HCT116 (cell line): ENCODE data around the gene RORB. TPM values are rescaled to one million over a fixed set of nuclear protein-coding genes. Genes with fewer than 3 reads are reported as not detected.

ENCODE experiments used
- ATAC-seq: fragments of 200-7000 bp; cut with Tn5 transposase; 2 replicates; pipeline ENCODE4 v1.9.1; 2020; ENCODE audit warnings: mild to moderate bottlenecking, moderate library complexity
- BruUV-seq: library from RNA; stranded (reverse); fragments of 400-500 nt; replicated peaks from 2 replicates; lab custom pipeline; 2021; lab: Mats Ljungman, UMichigan
- CTCF ChIA-PET: fragments of 300-600 bp; sonication (Branson Sonifier 250); formaldehyde crosslinking; loops from one replicate; lab custom pipeline; 2021; ENCODE audit warnings: antibody characterized with exemption; lab: Charles Lee
- POLR2A ChIA-PET: fragments of 300-600, 350-600 bp; sonication (Branson Sonifier 250); formaldehyde crosslinking; loops from one replicate; lab custom pipeline; 2021; ENCODE audit warnings: antibody characterized with exemption; lab: Charles Lee
- RAD21 ChIA-PET, 2 experiments: fragments of 300-600 bp; sonication (Branson Sonifier 250); formaldehyde crosslinking; loops; one replicate each; lab custom pipeline; 2023; ENCODE audit warnings: low total read pairs in 2 of 2; ENCODE audit not compliant: uncharacterized antibody in 2 of 2, unreplicated experiment in 2 of 2, low non-redundant PET in 1 of 2; lab: Charles Lee
- DNase-seq: peaks from one replicate; pipeline ENCODE4 v3.0.0-alpha.2; 2010; ENCODE audit warnings: low read depth, low spot score
- H2AFZ ChIP-seq: fragments of 200-600 bp; shearing (Covaris generic), sonication (generic); 2 replicates; pipeline ENCODE4 v1.6.1; 2017; ENCODE audit warnings: low read depth, mixed run types, mixed read lengths, antibody characterized with exemption, low read length; ENCODE audit not compliant: poor library complexity, severe bottlenecking
- H3K27ac ChIP-seq: 2 replicates; pipeline ENCODE4 v1.5.1; 2012; ENCODE audit warnings: low read depth, low read length
- H3K27me3 ChIP-seq: fragments of 200-600 bp; sonication (generic); 2 replicates; pipeline ENCODE4 v1.6.1; 2016; ENCODE audit warnings: mixed run types, low read length, mixed read lengths; ENCODE audit not compliant: insufficient read depth
- H3K36me3 ChIP-seq, 2 experiments: fragments of 200-500 bp in 1 of 2; fragments of 200-600 bp in 1 of 2; sonication (Bioruptor generic) in 1 of 2; sonication (generic) in 1 of 2; 2 replicates each; pipeline versions ENCODE4 v1.5.1 to v1.6.1; 2014 to 2016; ENCODE audit warnings: low read length in 2 of 2, inconsistent platforms in 1 of 2, mixed read lengths in 1 of 2, mixed run types in 1 of 2; ENCODE audit not compliant: insufficient read depth in 2 of 2, control insufficient read depth in 1 of 2
- H3K4me1 ChIP-seq, 2 experiments: fragments of 200-600 bp in 1 of 2; sonication (generic) in 1 of 2; 2 replicates each; pipeline versions ENCODE4 v1.5.1 to v1.6.1; 2012 to 2017; ENCODE audit warnings: low read length in 2 of 2, inconsistent platforms in 1 of 2, mild to moderate bottlenecking in 1 of 2, mixed read lengths in 1 of 2, mixed run types in 1 of 2, moderate library complexity in 1 of 2; ENCODE audit not compliant: insufficient read depth in 2 of 2, control insufficient read depth in 1 of 2
- H3K4me2 ChIP-seq: fragments of 200-600 bp; sonication (generic); 2 replicates; pipeline ENCODE4 v1.6.1; 2017; ENCODE audit warnings: mixed run types, low read length, mixed read lengths
- H3K4me3 ChIP-seq, 2 experiments: fragments of 200-600 bp in 1 of 2; sonication (generic) in 1 of 2; replicated peaks in 1 of 2; 2 replicates each; pipeline ENCODE4 v1.5.1; 2011 to 2016; ENCODE audit warnings: low read length in 2 of 2, control low read depth in 1 of 2, low read depth in 1 of 2, mild to moderate bottlenecking in 1 of 2, mixed read lengths in 1 of 2, mixed run types in 1 of 2
- H3K79me2 ChIP-seq: fragments of 200-600 bp; sonication (generic); 2 replicates; pipeline ENCODE4 v1.6.1; 2017; ENCODE audit warnings: mild to moderate bottlenecking, mixed run types, low read length, moderate library complexity, mixed read lengths; ENCODE audit not compliant: insufficient read depth
- H3K9ac ChIP-seq: fragments of 200-600 bp; sonication (generic); 2 replicates; pipeline ENCODE4 v1.6.1; 2016; ENCODE audit warnings: low read length, mixed read lengths
- H3K9me2 ChIP-seq: fragments of 200-600 bp; sonication (generic), shearing (Covaris generic); 2 replicates; pipeline ENCODE4 v1.6.1; 2017; ENCODE audit warnings: mixed run types, mild to moderate bottlenecking, moderate library complexity; ENCODE audit not compliant: insufficient read depth
- H3K9me3 ChIP-seq, 2 experiments: fragments of 200-500 bp in 1 of 2; fragments of 200-600 bp in 1 of 2; sonication (Bioruptor generic) in 1 of 2; sonication (generic) in 1 of 2; 2 replicates each; pipeline ENCODE4 v1.6.1; 2014 to 2017; ENCODE audit warnings: low read length in 2 of 2, mixed read lengths in 2 of 2, inconsistent platforms in 1 of 2, low read depth in 1 of 2, mild to moderate bottlenecking in 1 of 2, mixed run types in 1 of 2, moderate library complexity in 1 of 2; ENCODE audit not compliant: control insufficient read depth in 1 of 2, insufficient read depth in 1 of 2
- H4K20me1 ChIP-seq: fragments of 200-600 bp; sonication (generic), shearing (Covaris generic); 2 replicates; pipeline ENCODE4 v1.6.1; 2017; ENCODE audit warnings: mixed run types, mild to moderate bottlenecking, moderate library complexity; ENCODE audit not compliant: insufficient read depth
- CBX3 ChIP-seq: IDR thresholded peaks from 2 replicates; pipeline ENCODE4 v1.6.1; 2012; ENCODE audit warnings: low read depth
- CEBPB ChIP-seq: IDR thresholded peaks from 2 replicates; pipeline ENCODE4 v1.6.1; 2012; ENCODE audit warnings: low read depth
- CTCF ChIP-seq, 3 experiments: fragments of 200-600 bp in 1 of 3; sonication (generic) in 1 of 3; IDR thresholded peaks in 2 of 3; conservative IDR thresholded peaks in 1 of 3; 2 replicates each; pipeline ENCODE4 v1.5.1; 2012 to 2017; ENCODE audit warnings: low read depth in 2 of 3, low read length in 2 of 3, antibody characterized with exemption in 1 of 3, borderline replicate concordance in 1 of 3, control low read depth in 1 of 3, mild to moderate bottlenecking in 1 of 3, mixed read lengths in 1 of 3, mixed run types in 1 of 3, moderate library complexity in 1 of 3; ENCODE audit not compliant: insufficient read depth in 1 of 3
- ELF1 ChIP-seq: IDR thresholded peaks from 2 replicates; pipeline ENCODE4 v1.6.1; 2012; ENCODE audit warnings: low read depth, borderline replicate concordance
- EZH2 ChIP-seq: fragments of 200-600 bp; sonication (generic); IDR thresholded peaks from 2 replicates; pipeline ENCODE4 v1.6.1; 2017; ENCODE audit warnings: antibody characterized with exemption, mixed run types
- EZH2phosphoT487 ChIP-seq: fragments of 200-600 bp; IDR thresholded peaks from 2 replicates; pipeline ENCODE4 v1.6.1; 2018; ENCODE audit warnings: antibody characterized with exemption, borderline replicate concordance
- FOSL1 ChIP-seq: IDR thresholded peaks from 2 replicates; pipeline ENCODE4 v1.6.1; 2012; ENCODE audit warnings: low read depth
- JUND ChIP-seq: IDR thresholded peaks from 2 replicates; pipeline ENCODE4 v1.6.1; 2012
- MAX ChIP-seq: IDR thresholded peaks from 2 replicates; pipeline ENCODE4 v1.6.1; 2012
- POLR2A ChIP-seq: IDR thresholded peaks from 2 replicates; pipeline ENCODE4 v1.7.0; 2011; ENCODE audit warnings: borderline replicate concordance; ENCODE audit not compliant: insufficient read depth, insufficient read length; ENCODE audit errors: extremely low read depth
- RAD21 ChIP-seq: IDR thresholded peaks from 2 replicates; pipeline ENCODE4 v1.6.1; 2012; ENCODE audit warnings: low read depth, mild to moderate bottlenecking
- REST ChIP-seq: IDR thresholded peaks from 2 replicates; pipeline ENCODE4 v1.6.1; 2012; ENCODE audit warnings: low read depth
- TCF7L2 ChIP-seq: IDR thresholded peaks from 2 replicates; pipeline ENCODE4 v1.7.0; 2011; ENCODE audit warnings: borderline replicate concordance, inconsistent platforms; ENCODE audit not compliant: insufficient read depth, insufficient read length; ENCODE audit errors: extremely low read depth
- YY1 ChIP-seq: IDR thresholded peaks from 2 replicates; pipeline ENCODE4 v1.6.1; 2011; ENCODE audit warnings: low read length, low read depth, moderate library complexity, mild to moderate bottlenecking; ENCODE audit not compliant: insufficient replicate concordance; ENCODE audit errors: extremely low read depth
- ZFX ChIP-seq: fragments of 450-650 bp; IDR thresholded peaks from 2 replicates; pipeline ENCODE4 v1.6.1; 2017
- intact Hi-C: fragments of 100-400 bp; cut with micrococcal nuclease; formaldehyde crosslinking; loops from 2 replicates; pipeline ENCODE4 v1.10.0; 2022
- total RNA-seq: library from RNA; stranded (reverse); gene quantifications from one replicate; pipeline ENCODE4 v1.2.1, GENCODE V29; 2021; ENCODE audit not compliant: unreplicated experiment

The RORB gene
- total RNA-seq, 1 experiment from 2014 or later, result 0.02 TPM

GRCh38 chr9:74577956-74578355 lies 80.8 kb downstream of the RORB start:
- no peaks in the 10 kb centered on the region for H3K9me3 ChIP-seq
- H3K36me3 ChIP-seq, result no peaks in the 10 kb centered on the region
- no peak overlapping the region for H2AFZ ChIP-seq
- peaks cover 59% of the 10 kb centered on the region for H3K27me3 ChIP-seq
- POLR2A ChIA-PET, result no interaction called here
- peak; percentile 25 to 48 (median 44); a peak in 5 of 6 replicates for TF ChIP-seq CTCF (IDR thresholded peaks at IDR 0.05 in 2 of 3, conservative IDR thresholded peaks at IDR 0.05 in 1 of 3; ENCODE audit: borderline replicate concordance in 1 of 3, insufficient read depth in 1 of 3, low read depth in 2 of 3, low read length in 2 of 3)
- no peak for TF ChIP-seq EZH2phosphoT487
- no peak for TF ChIP-seq ZFX
- peak; percentile 1 for DNase-seq
- CTCF ChIA-PET, result no interaction called here
- H3K27ac ChIP-seq, result no peak overlapping the region
- RAD21 ChIA-PET, result no interaction called here
- no peaks in the 10 kb centered on the region for H3K4me1 ChIP-seq
- H3K9ac ChIP-seq, result no peak overlapping the region
- intact Hi-C loops, result loop anchor here (5.0 to 10.0 kb wide), 3 partner anchors 164 to 1566 kb away; no protein-coding TSS in a partner anchor
- peak; percentile 67 for ATAC-seq
- no peaks in the 10 kb centered on the region for H3K79me2 ChIP-seq
- no TSS peak for BruUV-seq
- no peaks in the 10 kb centered on the region for H3K9me2 ChIP-seq
- no peak overlapping the region for H3K4me2 ChIP-seq
- no peak overlapping the region for H3K4me3 ChIP-seq
- H4K20me1 ChIP-seq, result no peaks in the 10 kb centered on the region

- H3K27ac ChIP-seq, result no peak overlapping the region
- ATAC-seq (no peak), DNase-seq (no peak)
- H4K20me1 ChIP-seq, result no peaks in the 10 kb centered on the region
- ChIA-PET CTCF (no interaction called here), RAD21 (no interaction called here), POLR2A (no interaction called here)
- no peak overlapping the region for H2AFZ ChIP-seq
- no peak overlapping the region for H3K4me2 ChIP-seq
- H3K79me2 ChIP-seq, result no peaks in the 10 kb centered on the region
- H3K36me3 ChIP-seq, result no peaks in the 10 kb centered on the region
- intact Hi-C loops, result no loop called here
- no peaks in the 10 kb centered on the region for H3K4me1 ChIP-seq
- H3K9me2 ChIP-seq, result no peaks in the 10 kb centered on the region
- TF ChIP-seq FOSL1 (no peak), EZH2phosphoT487 (no peak), RAD21 (no peak), TCF7L2 (no peak), EZH2 (no peak), CEBPB (no peak), POLR2A (no peak), REST (no peak), CBX3 (no peak), YY1 (no peak), MAX (no peak), ELF1 (no peak), JUND (no peak)
- no peak overlapping the region for H3K9ac ChIP-seq
- no peaks in the 10 kb centered on the region for H3K9me3 ChIP-seq
- no TSS peak for BruUV-seq
- no peak overlapping the region for H3K4me3 ChIP-seq
- H3K27me3 ChIP-seq, result no peaks in the 10 kb centered on the region; the same call in 1 of the 2 replicates
Measured at GRCh38 chr9:74589576-74589975, 92.4 kb downstream of the RORB start.
